GM12891 (cell line): Measurements from ENCODE around the gene S100A9.

Experiments
- PAX5 ChIP-seq: IDR thresholded peaks from 2 replicates; pipeline ENCODE4 v1.6.1; 2011; ENCODE audit warnings: low read length, moderate library complexity, mild to moderate bottlenecking; ENCODE audit not compliant: insufficient read depth, severe bottlenecking
- POLR2A ChIP-seq: IDR thresholded peaks from 2 replicates; pipeline ENCODE4 v1.6.1; 2011; ENCODE audit warnings: low read depth, low read length, control low read depth
- POLR2AphosphoS5 ChIP-seq: IDR thresholded peaks from 2 replicates; pipeline ENCODE4 v1.6.1; 2011; ENCODE audit warnings: low read depth, low read length, control low read depth
- SPI1 ChIP-seq: IDR thresholded peaks from 2 replicates; pipeline ENCODE4 v1.6.1; 2011; ENCODE audit warnings: low read depth, low read length, control low read depth
- TAF1 ChIP-seq: IDR thresholded peaks from 2 replicates; pipeline ENCODE4 v1.6.1; 2011; ENCODE audit warnings: low read depth, low read length, control low read depth

DNA sequence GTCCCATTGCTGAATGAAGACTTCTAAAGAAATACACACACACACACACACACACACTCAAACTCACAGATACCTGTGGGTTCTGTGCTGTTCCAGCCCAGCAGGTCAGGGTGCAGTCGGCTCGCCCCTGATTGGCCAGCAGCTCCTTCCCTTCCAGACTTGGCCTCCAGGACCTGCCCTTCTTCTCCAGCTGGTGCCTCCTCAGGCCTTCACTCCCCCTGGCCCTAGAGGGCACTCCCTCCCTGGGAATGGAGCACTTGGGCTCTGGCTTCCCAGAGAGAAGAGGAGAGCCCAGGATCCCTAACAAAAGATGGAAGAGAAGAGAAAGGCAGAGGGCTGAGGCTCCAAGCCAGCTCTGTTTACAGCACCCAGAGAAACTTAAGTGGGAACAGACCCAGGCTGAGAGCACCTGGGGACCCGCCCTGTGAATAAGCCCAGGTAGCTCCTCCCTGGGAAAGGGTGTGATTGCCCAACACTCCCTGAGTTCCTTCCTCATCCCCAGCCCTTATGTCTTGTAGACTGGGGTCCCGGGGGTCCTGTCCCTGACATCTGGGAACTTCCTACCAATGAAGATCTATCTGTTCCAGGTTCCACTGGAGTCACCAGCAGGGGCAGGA is 45.0 kb upstream of the S100A9 start, which contains the start of gene PGLYRP3:
- TF ChIP-seq POLR2A: no peak
- no peak for TF ChIP-seq TAF1
- no peak for TF ChIP-seq POLR2AphosphoS5
- TF ChIP-seq SPI1: no peak
- no peak for TF ChIP-seq PAX5
